ENCODE measurements around the gene CDKN2B-AS1.

CDKN2B-AS1 gene

DNA sequence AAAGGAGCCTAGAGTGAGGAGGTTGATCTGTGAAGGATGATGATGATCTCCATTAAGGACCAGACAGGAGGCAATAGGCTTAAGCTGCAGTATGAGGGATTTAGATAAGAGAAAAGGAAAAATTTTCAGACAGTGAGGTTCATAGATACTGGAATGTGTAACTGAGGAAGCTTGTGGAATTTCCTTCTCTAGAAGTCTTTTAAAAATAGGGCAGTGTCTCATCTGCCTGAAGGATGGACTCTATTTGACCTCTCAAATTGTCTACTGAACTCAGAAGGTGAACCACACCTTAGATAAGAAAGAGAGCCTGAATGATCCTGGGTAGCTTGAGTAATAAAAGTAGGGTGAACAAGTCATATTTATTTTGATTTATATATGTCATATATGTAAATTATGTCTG, 162.7 kb downstream of the CDKN2B-AS1 start:
- no peak for DNase-seq (ENCODE audit: low read depth)

DNA sequence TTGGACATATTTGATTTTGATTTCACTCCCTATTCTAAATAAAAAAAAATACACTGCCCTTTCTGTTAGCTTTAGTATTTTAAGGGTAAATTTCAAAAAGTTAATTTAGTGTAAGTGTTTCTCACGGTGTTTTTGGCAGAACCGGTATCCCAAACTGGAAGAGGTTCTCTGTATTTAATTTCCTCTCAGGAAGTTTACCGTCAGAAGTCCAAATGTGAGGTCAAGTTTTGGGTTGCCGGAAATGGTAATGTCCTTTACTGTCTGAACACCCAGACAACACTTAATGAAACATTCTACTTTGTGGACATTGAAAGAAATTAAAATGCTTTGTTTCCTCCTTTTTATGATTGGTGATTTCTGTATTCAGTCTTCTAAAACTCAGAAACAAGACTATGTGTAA, 163.2 kb downstream of the CDKN2B-AS1 start:
- DNase-seq (ENCODE audit: low read depth) = no peak

DNA sequence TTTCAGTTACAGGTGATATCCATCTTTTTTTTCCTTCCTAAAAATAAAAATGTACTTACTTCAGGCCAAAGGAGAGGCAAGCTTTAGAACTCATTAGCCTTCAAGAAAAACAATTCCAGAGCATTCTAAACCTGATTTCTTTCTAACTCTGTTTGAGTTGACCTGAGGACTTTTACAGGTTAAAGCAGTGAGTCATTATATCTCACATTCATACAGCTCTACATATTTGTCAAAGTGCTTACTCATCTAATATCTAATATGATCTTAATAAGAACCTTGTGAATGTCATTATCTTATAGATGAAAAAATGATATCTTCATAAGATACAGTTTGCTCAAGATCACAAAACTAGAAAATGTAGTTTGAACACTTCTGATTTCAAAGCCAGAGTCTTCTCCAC, 163.7 kb downstream of the CDKN2B-AS1 start:
- no peak for DNase-seq (ENCODE audit: low read depth)

DNA sequence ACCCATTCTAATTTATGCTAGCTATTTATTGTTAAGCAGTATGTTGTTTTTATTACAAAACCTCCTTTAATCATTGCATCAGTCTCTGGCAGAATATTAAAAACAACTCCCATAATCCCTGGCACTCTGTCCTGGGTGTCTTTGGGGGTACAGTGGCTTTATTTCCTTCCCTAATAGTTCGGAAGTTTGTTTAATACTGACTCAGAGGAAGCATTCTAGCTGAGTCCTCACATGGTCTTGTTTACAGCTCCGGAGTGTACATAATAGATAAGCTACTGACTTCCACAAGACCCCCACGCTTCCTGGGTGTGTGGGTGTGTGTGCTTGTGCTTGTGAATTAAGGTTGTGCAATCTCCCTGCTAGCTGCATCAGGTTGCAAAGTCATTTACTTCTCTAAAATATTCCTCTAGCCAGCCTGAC, 164.3 kb downstream of the CDKN2B-AS1 start:
- DNase-seq (ENCODE audit: low read depth) = peak; percentile 74

DNA sequence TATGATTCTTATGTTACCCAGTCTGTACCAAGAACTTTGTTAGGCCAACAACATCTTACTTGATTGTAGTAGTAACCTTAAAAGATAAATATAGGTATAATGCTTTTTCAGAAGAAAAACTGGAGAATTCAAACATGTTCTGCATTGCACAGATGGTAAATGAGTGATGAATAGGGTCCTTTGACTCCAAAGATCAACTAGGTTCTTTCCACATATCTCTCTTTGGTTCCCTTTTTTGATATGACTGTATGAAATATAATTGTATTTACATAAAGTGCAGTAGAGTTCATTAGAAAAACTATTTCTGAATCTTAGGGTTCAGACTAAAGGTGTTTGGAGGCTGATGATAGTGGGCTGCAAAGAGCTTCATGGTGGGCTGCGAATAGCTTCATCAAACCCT, 165.0 kb downstream of the CDKN2B-AS1 start:
- DNase-seq (ENCODE audit: low read depth) = no peak

DNA sequence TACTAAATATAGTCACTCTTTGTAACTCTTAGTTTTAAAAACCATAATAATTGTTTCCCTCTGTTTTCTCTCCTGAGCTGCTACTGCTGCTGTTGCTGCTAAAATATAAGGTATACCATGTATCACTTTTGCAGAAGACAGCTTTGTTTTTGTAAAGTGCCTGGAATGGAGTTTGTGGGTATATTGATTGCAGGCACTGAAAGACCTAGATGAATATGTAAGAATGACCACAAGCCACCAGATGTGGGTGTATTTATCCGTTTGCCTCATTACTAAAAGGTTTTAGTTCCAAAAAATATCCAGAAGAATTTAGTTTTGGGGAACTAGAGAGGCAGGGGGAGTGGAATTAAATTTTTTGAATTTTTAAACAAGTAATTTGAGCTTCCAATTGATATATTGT, 165.6 kb downstream of the CDKN2B-AS1 start:
- DNase-seq (ENCODE audit: low read depth) = peak; percentile 55

DNA sequence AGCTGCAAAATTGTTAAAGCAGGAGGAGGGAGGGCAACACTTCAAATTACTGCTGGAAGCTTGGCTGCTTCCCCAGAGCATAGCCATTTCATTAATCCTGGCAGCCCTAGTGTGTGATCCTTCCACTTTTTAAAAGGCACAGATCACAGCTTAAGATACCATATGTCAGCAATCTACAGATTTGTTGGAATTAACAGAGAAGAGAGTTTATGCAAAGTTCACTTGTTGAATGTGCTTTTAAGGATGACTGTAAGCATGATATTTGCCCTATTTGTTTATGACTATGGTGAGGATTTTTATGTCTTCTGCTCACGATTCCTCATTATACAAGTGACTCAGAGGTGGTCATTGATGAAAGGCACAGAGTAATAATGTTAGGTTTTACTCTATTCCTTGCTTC, 170.6 kb downstream of the CDKN2B-AS1 start:
- no peak for DNase-seq (ENCODE audit: low read depth)

DNA sequence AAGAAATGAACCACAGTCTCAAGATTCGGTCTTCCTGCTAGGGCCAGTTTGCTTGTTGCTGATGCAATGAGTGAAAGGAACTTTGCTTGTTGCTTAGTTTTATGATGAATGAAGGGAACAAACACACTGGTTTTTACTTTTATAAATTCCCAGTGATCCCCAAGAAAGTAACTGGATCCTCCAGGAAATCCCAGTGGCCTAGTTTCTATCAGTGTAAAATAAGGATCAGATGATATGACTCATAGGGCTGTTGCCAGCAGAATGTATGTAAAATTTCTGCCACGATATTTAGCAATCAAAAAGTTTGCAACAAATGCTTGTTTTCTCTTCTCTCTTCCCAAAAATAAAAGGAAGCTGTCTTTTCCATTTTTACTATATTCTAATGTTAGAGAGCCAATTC, 174.7 kb downstream of the CDKN2B-AS1 start:
- peak; percentile 92 for DNase-seq (ENCODE audit: low read depth)

DNA sequence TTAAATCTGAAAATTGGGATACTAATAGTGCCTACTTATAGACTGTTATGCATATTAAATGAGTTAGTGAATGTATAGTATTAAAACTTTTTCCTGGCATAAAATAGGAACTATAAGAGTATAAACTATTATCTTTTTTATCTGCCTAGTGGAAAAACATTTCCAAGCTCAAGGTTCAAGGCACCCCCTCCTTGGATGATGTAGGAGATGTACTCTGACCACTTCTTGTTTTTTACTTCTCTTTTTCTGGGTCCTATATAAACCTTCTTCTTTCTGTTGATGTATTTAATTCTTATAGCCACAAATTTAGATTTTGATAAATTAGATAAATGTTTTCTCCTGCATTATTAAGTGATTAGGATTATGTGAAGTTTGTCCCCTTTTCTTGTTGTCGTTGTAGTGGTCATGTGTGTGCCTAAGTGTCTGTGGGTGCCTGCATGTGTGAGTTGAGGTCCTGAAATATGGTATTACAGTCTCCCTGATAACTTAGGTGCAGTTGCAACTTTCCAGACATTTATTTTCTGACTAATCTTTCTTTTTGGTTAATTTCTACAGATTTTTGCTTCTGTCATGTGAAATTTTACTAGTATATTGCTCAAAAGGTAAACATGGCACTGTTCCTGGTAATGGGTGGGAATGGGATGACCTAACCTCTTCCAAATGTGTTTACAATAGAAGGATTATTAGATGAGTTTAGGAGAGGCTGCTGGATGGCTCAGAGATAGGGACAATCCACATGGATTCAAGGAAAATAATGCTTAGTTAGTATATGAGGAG, 175.3 kb downstream of the CDKN2B-AS1 start:
- DNase-seq (ENCODE audit: low read depth) = peak; percentile 81
